GM19455 (cell line): ENCODE measurements around the gene AFDN.

Experiments
- ATAC-seq: cut with Tn5 transposase; IDR thresholded peaks from one replicate; pipeline ENCODE4 v1.9.1; 2021; ENCODE audit not compliant: unreplicated experiment

AFDN gene

DNA sequence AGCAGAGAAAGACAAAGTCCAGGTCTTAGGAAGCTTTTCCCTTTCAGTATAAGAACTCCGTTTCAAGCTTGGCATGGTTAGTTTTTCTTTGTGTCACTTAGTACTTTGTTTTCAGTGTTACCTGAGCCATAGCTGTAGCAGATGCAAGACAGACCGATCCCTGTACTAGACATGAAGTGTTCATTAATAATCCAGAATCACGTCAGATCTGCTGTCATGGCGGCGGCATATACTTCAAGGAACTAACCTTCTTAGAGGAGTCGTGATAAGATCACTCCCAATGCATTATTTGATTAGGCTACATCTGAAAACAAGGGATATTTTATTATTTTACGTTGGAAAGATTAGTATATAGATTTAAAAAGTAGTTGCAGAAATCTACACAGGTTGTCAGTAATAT lies 83.9 kb downstream of the AFDN start:
- ATAC-seq = no peak

DNA sequence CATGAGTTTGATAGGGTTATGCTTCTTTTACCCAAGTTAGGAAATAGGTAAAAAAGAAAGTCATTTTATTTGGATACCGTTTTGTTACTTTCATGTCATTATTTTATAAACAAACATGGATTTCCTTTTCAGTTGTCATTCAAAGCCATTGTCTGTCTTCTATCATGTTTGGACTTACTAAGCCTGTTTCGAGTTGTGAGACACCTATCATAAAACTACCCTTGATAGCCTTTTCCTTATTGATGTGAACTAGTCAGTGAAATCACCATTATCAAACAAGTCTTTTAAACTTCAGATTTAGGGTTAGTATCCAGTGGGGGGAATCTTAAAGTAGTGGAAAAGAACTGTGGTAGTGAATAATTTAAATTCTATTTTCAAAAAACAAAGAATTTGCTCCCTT lies 85.8 kb downstream of the AFDN start:
- ATAC-seq = no peak

DNA sequence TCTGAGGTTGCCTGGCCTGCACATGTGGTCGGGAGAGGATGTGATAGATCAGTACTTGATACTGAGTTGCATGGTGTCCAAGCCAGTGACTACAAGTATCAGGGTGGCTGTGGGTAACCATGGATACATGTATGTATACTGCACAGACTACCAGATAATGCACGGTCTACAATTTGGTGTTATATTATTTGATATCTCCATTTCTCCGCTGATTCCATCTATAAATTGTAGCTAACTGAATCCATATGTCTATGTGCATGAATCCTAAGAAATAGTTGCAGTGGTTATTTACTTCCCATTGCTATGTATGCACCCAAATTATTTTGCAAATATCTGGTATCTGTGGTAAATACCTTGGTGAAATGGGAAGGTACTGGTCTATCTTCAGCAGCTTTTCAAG lies 87.0 kb downstream of the AFDN start:
- no peak for ATAC-seq

DNA sequence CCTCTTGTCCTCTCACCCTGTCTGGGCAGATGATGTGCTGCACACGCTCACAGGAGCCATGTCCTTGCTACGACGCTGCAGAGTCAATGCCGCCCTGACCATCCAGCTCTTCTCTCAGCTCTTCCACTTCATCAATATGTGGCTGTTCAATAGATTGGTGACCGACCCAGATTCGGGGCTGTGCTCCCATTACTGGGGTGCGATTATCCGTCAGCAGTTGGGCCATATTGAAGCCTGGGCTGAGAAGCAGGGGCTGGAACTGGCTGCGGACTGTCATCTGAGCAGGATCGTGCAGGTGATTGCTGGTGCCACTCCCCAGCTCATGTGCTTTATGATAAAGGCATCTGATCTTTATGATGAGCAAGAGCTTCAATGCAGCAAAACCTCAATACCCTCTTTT lies 88.4 kb downstream of the AFDN start:
- no peak for ATAC-seq

DNA sequence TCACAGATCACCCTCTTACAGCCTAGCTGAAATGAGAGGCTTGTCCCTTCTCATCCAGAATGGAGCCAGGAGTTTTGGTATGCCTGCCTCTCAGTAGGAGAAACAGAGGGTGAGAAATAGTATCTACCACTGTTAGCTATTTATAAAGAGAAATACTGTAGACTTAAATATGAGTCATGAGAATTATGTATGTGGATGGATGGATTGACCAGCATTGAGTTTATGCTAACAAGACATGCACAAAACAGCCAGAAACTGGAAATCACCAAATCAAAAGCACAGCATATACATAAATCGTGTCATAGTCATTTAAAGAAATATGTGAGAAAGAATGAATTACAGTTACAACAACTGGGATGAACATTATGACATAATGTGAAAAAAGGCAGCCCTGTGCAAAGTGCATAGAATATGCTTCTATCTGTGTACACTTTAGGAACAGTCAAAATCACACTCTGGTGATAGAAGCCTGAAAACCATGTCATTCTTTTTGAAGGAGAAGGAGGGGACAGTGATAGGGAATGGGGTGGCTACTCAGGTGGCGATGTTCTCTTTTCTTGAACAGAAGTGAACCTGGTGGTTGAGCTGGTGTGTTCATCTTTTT lies 90.9 kb downstream of the AFDN start:
- ATAC-seq = no peak

DNA sequence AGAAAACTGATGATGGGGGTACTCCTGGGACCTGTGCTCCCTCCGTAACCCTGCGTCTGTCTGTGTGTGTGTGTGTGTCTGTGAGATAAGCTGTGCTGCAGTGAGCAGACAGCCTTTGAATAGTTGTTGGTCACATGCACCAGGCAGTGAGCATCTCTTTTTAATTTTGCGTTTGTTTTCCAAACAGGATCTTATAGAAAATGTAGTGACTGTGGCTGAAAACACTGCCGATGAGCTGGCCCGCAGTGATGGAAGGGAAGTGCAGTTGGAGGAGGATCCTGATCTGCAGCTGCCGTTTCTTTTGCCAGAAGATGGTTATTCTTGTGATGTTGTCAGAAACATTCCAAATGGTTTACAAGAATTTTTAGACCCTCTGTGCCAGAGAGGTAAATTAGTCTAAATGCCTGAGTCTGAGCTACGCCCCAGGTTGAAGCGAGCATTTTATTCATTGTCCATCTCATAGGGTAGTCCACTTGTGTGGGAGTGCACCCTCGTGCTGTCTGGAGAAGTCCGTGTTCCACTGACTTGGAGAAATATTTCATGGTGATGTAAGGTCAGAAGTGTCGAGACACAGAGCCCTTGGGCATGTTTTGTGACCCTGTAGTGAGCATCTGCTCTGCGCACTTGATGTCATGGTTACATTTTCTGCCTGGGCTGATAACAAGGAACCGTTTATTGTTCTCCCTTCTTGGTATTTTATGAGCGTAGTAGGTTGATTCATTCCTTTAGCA lies 92.0 kb downstream of the AFDN start:
- ATAC-seq = no peak

DNA sequence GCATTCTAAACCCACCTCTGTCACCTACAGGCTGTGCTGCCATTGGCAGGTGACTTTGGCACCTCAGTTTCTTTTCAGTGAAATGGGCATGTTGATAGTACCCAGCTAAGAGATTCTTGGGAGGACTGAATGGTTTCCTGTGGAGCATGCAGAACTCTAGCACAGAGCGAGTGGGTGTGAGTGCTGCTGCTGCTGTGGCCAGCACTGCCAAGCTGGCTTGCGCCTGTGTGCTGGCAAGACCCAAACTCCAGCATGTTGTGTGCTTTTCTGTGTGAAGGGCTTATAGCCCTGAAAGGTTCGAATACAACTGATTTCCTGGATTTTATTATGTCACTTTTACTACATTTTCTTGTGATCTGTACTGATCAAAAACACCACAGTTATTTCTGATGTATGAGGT lies 92.6 kb downstream of the AFDN start:
- no peak for ATAC-seq

DNA sequence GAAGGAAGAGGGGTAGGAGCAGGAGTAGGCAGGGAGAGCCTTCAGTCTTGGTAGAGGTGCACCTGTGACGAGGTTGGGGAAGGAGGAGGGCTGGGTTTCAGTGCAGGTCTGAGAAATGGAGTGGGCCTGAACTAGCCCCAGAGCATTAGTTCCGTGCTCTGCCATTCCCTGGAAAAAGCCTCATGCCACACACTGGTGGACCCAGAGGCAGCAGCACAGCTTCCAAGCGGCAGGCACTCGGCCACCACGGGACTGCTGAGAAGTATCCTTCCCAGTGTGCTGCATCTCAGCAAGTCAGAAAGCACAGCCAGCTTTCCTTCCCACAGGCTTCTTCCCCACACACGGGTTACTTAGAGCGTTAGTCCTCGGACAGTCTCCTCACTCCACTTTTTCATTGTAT lies 93.5 kb downstream of the AFDN start:
- no peak for ATAC-seq

DNA sequence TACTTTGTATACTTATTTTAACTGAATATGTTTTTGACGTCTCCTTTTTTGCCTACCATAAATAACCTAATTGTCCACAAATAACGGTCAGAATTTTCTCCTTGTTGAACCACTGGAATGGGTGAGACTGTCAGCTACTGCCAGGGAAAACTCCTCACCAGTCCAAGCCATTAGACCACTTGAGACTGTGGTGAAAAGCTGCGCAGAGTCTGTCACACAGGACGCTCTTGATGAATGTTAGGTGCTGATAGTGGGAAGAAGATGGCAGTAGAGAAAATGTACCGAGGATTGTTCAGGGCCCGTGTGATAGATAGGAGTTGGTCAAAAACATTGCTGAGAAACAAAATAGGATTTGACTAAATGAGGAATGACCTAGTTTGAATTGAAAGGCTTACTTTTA lies 95.1 kb downstream of the AFDN start:
- ATAC-seq = no peak

DNA sequence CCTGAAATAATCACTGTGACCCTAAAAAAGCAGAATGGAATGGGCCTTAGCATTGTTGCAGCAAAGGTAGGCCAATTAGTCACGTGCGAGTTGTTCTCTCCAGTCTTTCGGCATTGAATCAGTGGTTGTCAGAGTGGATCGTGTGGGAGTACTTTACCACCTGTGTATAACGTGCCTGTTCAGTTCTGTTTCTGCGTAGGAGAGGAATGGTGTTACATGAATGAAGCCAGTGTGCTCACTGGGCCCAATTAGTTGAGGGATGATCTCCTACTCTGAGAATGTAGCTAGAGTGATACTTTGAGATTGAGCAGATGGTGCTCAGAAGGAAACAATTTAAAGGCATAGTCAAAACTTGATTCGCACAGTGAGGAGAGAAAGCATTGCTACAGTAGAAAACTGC lies 98.3 kb downstream of the AFDN start:
- ATAC-seq = no peak

DNA sequence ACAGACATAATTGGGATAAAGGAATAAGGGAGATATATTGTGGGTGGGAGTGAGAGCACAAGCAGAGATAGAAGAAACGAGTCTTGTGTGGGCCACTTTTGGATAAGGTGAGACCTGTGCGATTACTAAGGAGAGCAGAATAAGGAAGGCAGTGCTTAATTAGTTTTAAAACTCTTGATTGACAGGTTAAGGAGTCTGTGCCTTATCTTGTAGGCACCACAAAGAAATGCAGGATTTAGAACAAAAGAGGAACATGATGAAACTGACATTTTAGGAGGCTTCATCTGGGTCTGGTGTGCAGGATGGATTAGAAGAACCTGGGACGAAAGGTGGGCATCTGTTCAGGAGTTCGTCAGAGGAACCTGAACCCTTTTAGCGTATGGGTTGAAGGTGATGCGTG lies 100.5 kb downstream of the AFDN start:
- no peak for ATAC-seq

DNA sequence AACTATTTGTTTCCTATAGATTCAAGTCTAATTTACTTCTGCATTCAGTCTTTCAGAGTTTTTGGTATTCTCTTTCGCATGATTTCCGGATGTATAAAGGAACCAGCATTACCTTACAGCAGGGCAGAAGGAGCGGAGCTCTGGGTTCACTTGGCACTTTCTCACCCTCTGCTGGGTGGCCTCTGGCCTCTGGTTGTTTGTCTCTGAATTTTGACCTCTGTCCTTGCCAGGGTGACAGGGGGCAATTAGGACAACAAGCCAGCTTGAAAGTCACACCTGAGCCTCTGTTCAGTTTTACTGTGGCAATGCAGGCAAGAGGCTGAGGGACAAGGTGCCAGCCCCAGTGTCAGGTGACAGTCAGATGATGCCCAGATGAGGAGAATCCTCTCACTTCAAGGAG lies 101.4 kb downstream of the AFDN start:
- ATAC-seq = no peak

DNA sequence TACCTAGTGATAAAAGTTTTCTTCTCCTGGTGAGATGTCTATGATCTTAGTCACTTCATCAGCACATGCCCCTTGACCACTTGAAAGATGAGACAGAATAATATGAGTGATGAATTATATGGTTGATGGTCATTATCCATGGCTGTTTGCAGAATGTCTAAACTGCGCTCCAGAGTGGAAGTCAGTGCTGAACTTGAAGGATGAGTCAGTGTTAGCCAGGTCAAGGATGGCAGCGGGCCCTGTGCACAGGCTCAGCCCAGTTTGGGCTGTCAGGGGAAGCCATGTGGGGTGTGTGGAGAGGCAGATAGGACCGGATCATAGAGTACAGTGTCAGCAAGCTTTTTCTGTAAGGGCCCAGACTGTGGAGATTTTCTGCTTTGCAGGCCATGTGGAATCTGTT lies 103.6 kb downstream of the AFDN start:
- ATAC-seq = no peak

DNA sequence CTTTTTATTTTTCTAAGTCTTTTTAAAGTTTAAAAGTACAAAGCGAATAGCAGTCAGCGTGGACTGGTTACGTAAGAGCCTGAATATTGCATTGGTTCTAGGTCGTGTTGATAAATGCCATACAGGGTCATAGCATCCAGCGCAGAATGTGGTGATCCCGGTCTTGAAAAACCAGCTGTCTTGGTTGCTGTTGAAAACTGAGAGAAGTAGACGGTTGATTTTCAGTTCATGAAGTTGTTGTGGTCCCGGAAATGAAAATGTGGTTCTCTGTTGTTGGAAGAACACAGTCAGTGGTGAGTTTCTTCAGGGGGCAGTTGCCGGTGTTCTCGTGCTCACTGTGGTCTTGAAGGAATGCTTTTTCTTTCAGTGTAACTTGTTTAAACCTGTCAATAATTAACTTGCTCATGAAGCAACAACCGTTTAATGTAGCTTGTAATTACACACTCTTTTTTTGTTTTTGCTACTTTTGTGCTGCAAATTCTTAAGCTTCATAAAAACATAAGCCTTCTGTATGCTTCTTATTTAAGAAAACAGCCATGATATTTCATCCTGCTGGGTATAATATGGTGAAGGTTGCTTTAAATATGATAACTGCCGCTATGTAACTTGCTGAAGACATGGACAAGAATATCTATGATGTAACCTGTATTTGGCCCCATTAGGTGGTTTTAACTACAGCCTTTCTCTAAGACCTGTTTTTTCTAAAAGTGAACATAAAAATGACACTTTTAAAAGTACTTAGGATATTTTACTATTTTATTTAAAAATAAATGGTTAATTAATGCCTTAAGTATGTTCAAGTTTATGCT lies 106.0 kb downstream of the AFDN start:
- no peak for ATAC-seq

DNA sequence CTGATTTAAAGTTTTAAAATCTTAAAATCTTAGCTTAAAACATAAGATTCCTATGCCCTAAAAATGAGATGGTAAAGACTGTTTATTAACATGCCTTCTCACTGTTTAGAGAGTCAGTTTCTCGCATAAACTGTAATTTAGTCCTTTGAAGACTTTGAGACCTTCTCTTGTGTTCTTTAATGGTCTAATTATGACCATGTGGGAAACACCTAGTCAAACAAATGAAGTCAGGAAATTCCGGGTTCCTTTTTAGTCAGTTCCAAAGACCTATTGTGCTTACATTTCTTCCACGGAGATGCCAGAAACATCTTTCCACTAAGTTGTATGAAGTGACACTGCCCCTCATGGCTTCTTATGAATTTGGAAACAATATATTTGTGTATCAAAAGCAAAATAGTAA lies 106.6 kb downstream of the AFDN start:
- no peak for ATAC-seq

DNA sequence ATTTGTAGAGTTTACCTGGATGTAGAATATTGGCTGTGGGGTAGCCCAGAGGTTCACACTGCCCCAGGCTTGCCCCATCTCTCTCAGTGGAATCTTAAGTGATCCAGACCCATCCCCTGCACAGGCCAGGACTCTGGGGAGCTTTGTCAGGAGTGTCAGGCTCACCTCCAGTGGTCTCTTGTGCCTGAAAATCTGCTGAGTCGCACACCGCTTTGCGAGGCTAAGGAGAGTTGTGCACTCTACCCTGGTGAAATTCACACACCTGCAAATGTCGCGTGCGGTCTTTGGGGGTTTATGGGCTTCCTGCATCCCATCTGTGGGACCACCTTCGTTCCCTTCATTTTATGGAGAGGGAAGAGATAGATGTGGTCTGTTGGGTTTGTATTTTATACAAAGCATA lies 107.1 kb downstream of the AFDN start:
- no peak for ATAC-seq

DNA sequence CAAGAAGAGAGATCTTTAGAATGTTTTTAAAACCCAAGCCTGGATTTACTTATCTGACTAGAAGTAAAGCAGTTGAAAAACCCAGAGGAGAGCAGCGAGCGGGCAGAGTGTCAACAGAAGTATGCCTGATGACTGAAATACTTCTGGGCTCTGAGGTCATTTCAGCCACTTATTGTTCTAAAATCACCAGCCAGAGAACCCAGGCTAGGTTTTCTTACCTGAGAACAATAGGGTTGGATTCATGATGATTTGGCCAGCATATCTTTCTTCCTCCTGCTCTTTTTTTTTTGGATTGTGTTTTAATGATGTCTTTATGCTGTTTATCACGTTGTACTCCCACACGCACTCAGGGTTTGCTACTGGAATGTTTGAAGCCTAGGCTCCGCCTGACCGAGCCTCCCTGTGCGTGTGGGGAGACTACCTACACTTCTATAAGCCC lies 107.7 kb downstream of the AFDN start:
- ATAC-seq = no peak

DNA sequence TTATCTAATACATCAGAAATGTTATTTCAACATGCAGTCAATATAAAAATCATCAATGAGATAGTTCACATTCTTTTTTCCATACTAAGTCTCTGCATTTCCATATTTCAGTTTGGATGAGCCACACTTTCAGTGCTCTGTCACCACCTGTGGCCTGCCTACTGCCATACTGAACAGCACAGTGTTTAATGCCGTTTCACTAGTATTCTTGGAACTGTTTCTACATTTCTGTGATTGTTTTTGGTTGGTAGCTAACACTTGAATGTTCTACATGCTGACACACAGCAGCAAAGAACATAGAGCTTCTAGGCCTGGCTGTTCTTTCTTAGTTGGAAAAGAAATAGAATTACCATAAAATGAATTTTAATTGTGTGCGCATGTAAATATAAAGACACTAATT lies 109.3 kb downstream of the AFDN start:
- no peak for ATAC-seq

DNA sequence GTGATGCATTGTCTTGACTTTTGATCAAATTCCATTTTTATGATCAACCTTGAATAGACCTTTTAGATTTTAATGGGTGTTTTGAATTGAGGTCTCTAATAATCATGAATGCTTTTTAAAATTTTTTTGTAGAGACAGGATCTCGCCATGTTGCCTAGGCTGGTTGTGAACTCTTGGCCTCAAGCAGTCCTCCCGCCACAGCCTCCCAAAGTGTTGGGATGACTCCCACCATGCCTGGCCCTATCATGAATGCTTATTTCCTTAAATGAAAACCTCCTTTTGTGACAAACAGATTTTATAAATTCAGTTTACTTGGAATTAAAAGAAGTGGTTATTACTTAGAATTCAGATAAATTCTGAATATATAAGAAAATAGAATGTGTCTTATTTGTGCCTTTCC lies 110.6 kb downstream of the AFDN start:
- ATAC-seq = no peak

DNA sequence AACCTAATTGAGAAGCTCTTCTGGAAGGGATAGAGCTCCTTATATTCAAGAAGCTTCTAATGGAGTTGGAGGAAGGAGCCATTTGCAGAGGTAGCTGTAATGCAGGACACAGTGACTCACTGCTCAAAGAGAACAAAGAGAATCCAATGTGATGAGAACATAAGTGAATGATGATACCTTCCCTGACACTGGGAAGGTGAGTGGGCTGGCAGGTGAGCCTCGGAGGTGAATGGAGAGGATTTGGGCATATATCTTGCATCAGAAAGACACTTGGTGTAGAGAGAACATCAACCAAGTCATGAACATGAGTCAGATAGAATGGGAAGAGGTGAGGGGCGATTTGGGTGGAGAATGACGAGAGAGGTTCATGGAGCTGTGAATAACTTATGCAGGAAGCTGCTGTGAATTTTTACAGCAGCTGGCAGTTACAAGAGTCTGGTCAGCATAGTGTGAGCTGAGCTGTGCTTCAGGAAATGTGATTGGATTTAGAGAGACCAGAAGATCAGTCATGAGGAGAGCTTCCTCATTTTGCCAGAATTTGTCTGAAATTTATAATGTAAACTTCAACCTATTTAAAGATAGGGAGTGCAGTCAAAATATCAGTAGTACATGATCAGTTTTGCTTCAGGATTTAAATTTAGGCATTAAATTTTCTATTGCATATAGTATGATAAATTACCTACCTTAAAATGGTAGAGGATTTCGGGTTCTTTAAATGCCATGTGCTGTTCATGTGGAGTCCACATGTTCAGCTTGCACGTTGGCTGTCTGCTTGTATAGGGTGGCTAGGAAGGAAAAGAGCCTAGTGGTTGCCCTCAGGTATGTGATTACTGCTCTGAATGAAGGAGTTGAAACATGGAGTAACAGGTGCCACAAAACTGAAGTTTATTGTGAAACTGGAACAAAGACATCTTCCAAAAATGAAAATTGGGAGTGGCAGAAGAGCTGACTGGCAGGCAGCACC lies 111.5 kb downstream of the AFDN start:
- no peak for ATAC-seq

DNA sequence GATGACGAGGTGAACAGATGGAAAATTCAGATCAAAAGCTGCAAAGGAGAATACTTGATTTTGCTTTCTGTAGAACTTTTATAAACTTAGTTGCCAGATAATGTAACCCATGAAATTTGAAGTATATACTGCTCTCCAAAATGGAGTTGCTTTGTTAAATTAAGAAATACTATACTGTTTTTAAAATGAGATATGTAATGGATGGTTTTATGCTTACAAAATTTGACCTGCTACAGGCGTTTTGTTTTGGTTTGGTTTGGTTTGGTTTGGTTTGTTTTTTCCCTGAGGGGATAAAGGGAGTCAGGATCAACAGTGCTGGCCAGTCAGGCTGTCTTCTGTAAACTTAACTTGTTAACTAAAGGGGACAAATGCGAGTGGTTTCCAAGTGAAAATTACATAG lies 115.1 kb downstream of the AFDN start:
- ATAC-seq = no peak
